Uterus (tissue), 4 donors: Measurements from ENCODE around the gene GRIK5. TPM values are rescaled to one million over a fixed set of nuclear protein-coding genes. Genes with fewer than 3 reads are reported as not detected.
"Not testable (repeated sequence)": the region's sequence is repeated elsewhere in the genome, so short reads cannot be mapped to it uniquely, and the experiment has no call there.

Experiments
- DNase-seq, 2 donors: peaks; one replicate each; pipeline ENCODE4 v3.0.0-alpha.2; 2019 to 2020
- H3K27ac ChIP-seq, 2 donors: fragments of 200-600 bp; sonication (generic); 1 replicate in 1 of 2; 2 replicates in 1 of 2; pipeline ENCODE4 v1.5.1; 2016 to 2018
- H3K27me3 ChIP-seq, 2 donors: fragments of 200-600 bp; sonication (generic); one replicate each; pipeline ENCODE4 v1.5.1; 2018 to 2019; ENCODE audit warnings: control low read depth in 1 of 2
- H3K36me3 ChIP-seq, 2 donors: fragments of 200-600 bp; sonication (generic); one replicate each; pipeline ENCODE4 v1.5.1; 2019; ENCODE audit warnings: control low read depth in 1 of 2
- H3K4me1 ChIP-seq, 2 donors: fragments of 200-600 bp; sonication (generic); one replicate each; pipeline ENCODE4 v1.5.1; 2018 to 2019; ENCODE audit warnings: control low read depth in 1 of 2
- H3K4me3 ChIP-seq, 2 donors: fragments of 200-600 bp; sonication (generic); 1 replicate in 1 of 2; 2 replicates in 1 of 2; pipeline ENCODE4 v1.5.1; 2018 to 2019; ENCODE audit warnings: mild to moderate bottlenecking in 1 of 2
- H3K9me3 ChIP-seq, 2 donors: fragments of 200-600 bp; sonication (generic); one replicate each; pipeline ENCODE4 v1.5.1; 2019; ENCODE audit warnings: control low read depth in 1 of 2
- CTCF ChIP-seq, 4 experiments: fragments of 200-600 bp in 2 of 4; fragments of 450-650 bp in 2 of 4; sonication (generic) in 2 of 4; IDR thresholded peaks; one replicate each; pipeline ENCODE4 v1.5.1; 2016 to 2019; ENCODE audit warnings: antibody characterized with exemption in 4 of 4, mild to moderate bottlenecking in 2 of 4, moderate library complexity in 1 of 4
- POLR2A ChIP-seq, 2 donors: fragments of 450-650 bp; IDR thresholded peaks; one replicate each; pipeline ENCODE4 v1.6.1; 2016; ENCODE audit warnings: antibody characterized with exemption in 2 of 2, mild to moderate bottlenecking in 1 of 2, moderate library complexity in 1 of 2
- intact Hi-C: fragments of 100-400 bp; cut with DNase I; formaldehyde crosslinking; loops from one replicate; pipeline ENCODE4 v1.15.1; 2023; ENCODE audit warnings: low total_unique reads
- total RNA-seq, 4 donors: library from RNA; depleted of rRNA in 3 of 4; stranded (reverse); fragments of >200 nt in 3 of 4; gene quantifications; one replicate each; pipeline versions ENCODE4 v1.1.0 to v1.2.4, GENCODE V29; 2014 to 2023
- donor health status: DM: yes; HTN: yes; CAD: no.

Gene GRIK5
- total RNA-seq, 4 donors from 2014 or later = 5.6 to 17.8 (median 7.0) TPM; not detected in 1

- intact Hi-C loops = no loop called here
- H3K36me3 ChIP-seq = no peaks in the 10 kb centered on the region
- H3K27ac ChIP-seq = no peak overlapping the region
- peaks cover 12 to 19% of the 10 kb centered on the region in 2 donors for H3K27me3 ChIP-seq
- DNase-seq = no peak
- TF ChIP-seq CTCF (IDR thresholded peaks at IDR 0.05) (no peak), POLR2A (IDR thresholded peaks at IDR 0.05) (no peak)
- no peak overlapping the region for H3K4me3 ChIP-seq
- peaks cover 0 to 8% of the 10 kb centered on the region in 2 donors for H3K4me1 ChIP-seq
- H3K9me3 ChIP-seq = no peaks in the 10 kb centered on the region
Observed at GRCh38 chr19:41995959-41996797, 73.8 kb downstream of the GRIK5 start.

DNA sequence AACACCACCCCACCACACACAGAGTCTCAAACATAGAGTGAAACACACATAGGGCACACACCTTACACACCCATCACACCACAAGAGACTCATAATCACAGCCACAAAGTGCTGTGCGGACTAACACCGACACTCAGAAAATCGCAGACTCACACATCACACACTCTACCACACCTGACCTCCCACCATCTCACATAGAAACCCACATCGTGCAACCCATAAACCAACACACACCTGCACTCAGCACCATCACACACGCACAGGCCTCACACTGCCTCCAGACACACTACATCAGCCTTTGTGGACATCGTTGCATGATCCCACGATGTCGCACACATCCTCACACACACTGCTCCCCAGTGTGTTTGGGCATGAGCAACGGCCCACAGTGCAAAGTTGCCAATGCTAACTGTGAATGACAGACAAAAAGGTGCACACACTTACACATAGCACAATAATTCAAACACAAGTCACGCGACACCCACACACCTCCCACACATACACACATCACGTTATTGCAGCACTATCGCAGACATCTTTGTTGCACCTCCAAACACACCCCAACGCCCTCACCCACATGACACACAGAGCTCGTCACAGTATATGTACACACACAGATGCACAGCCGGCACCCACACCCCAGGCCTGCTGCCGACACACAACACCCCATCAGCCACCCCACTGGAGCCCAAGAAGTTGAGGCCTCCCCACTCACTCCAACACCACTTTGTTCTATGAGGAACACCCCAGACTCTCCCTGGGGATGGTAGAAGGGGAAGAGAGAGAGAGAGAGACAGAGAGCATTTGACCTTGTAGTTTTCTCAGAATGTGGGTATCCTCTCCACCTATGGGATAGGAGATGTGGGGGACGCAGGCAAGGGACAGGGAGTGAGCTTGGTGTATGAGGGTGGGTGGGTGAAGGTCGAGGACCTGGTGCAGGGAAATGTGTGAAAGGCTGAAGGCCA lies 74.7 kb downstream of the GRIK5 start:
- TF ChIP-seq POLR2A (IDR thresholded peaks at IDR 0.05) = no peak
- Histone ChIP-seq H3K27ac (no peak overlapping the region), H3K9me3 (no peaks in the 10 kb centered on the region), H3K4me1 (peaks cover 0 to 8% of the 10 kb centered on the region in 2 donors), H3K4me3 (no peak overlapping the region), H3K27me3 (peaks cover 12 to 19% of the 10 kb centered on the region in 2 donors), H3K36me3 (no peaks in the 10 kb centered on the region)
- DNase-seq = no peak
- intact Hi-C loops = no loop called here

DNA sequence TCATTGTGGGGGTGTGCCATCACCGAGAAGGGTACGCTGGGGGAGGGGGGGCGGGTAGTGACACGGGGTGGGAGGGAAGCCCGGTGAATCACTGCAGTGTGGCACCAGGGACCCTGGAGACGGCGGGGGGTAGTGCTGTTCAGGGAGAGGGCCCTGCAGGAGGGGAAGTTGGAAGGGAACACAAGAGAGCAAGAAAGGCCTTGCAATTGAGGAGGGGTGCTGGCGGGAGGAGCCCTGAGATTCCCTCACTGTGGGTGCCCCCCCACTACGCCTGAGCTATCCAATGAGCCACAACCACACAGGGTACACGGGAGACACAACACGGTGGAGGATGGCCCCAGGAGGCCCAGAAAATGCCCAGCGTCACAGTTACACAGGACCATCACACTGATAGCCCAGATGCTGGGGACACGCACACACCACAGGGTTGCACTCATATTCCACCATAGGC lies 75.5 kb downstream of the GRIK5 start:
- TF ChIP-seq CTCF (IDR thresholded peaks at IDR 0.05) = no peak
- TF ChIP-seq POLR2A (IDR thresholded peaks at IDR 0.05) = no peak
- no peak overlapping the region for H3K27ac ChIP-seq
- H3K4me3 ChIP-seq = no peak overlapping the region
- no peaks in the 10 kb centered on the region for H3K36me3 ChIP-seq
- no peak for DNase-seq
- peaks cover 12 to 19% of the 10 kb centered on the region in 2 donors for H3K27me3 ChIP-seq
- intact Hi-C loops = no loop called here
- peaks cover 0 to 8% of the 10 kb centered on the region in 2 donors for H3K4me1 ChIP-seq
- H3K9me3 ChIP-seq = no peaks in the 10 kb centered on the region

GRCh38 chr19:41993612-41994483 lies 76.2 kb downstream of the GRIK5 start, which contains the start of gene ATP1A3:
TSS of gene ATP1A3 (minus strand) at chr19:41994230. CDS start at chr19:41994076, 154 bp downstream.
- H3K4me3 ChIP-seq = no peak within 1 kb of the TSS
- no peaks in the 10 kb centered on the region for H3K9me3 ChIP-seq
- peaks cover 12 to 19% of the 10 kb centered on the region in 2 donors for H3K27me3 ChIP-seq
- H3K27ac ChIP-seq = no peak within 1 kb of the TSS
- no peak for DNase-seq
- intact Hi-C loops = no loop called here
- TF ChIP-seq CTCF (IDR thresholded peaks at IDR 0.05) = no peak
- TF ChIP-seq POLR2A (IDR thresholded peaks at IDR 0.05) = no peak
- H3K36me3 ChIP-seq = no peaks in the 10 kb centered on the region
- H3K4me1 ChIP-seq = peaks cover 0 to 8% of the 10 kb centered on the region in 2 donors

GRCh38 chr19:41991925-41992569 lies 78.0 kb downstream of the GRIK5 start:
- intact Hi-C loops, H3K4me1 ChIP-seq, H3K9me3 ChIP-seq, H3K4me3 ChIP-seq, H3K27ac ChIP-seq, H3K36me3 ChIP-seq, DNase-seq: not testable (repeated sequence)
- peaks cover 2 to 19% of the 10 kb centered on the region in 2 donors for H3K27me3 ChIP-seq
